HepG2 (cell line): Measurements from ENCODE around the gene OGFR. TPM values are rescaled to one million over a fixed set of nuclear protein-coding genes. Genes with fewer than 3 reads are reported as not detected.

Source experiments
- ARID5B ChIP-seq: IDR thresholded peaks from 2 replicates; pipeline ENCODE4 v1.4.0; 2020; ENCODE audit warnings: mild to moderate bottlenecking, missing genetic modification reagents
- ELF4 ChIP-seq: sonication (generic); formaldehyde crosslinking; IDR thresholded peaks from 2 replicates; pipeline ENCODE4 v1.5.0; 2020; ENCODE audit warnings: missing genetic modification reagents, mild to moderate bottlenecking, moderate library complexity, borderline replicate concordance
- ETV5 ChIP-seq: IDR thresholded peaks from 2 replicates; pipeline ENCODE4 v1.6.1; 2018; ENCODE audit warnings: missing biosample characterization, missing genetic modification reagents, inconsistent platforms, borderline replicate concordance
- MED1 ChIP-seq: sonication (generic); formaldehyde crosslinking; IDR thresholded peaks from 2 replicates; pipeline ENCODE4 v1.4.0; 2020; ENCODE audit warnings: missing genetic modification reagents
- NR2C2 ChIP-seq: sonication (generic); formaldehyde crosslinking; IDR thresholded peaks from 2 replicates; pipeline ENCODE4 v1.4.0; 2020; ENCODE audit warnings: missing genetic modification reagents, mild to moderate bottlenecking, moderate library complexity, borderline replicate concordance
- PRDM15 ChIP-seq: sonication (generic); formaldehyde crosslinking; IDR thresholded peaks from 2 replicates; pipeline ENCODE4 v1.4.0; 2020; ENCODE audit warnings: missing genetic modification reagents
- TEAD2 ChIP-seq: sonication (generic); formaldehyde crosslinking; IDR thresholded peaks from 2 replicates; pipeline ENCODE4 v1.9.0; 2021; ENCODE audit warnings: missing genetic modification reagents
- ZNF280B ChIP-seq: sonication (generic); formaldehyde crosslinking; IDR thresholded peaks from 2 replicates; pipeline ENCODE4 v1.5.0; 2020; ENCODE audit warnings: missing genetic modification reagents, mild to moderate bottlenecking, borderline replicate concordance
- ZNF33B ChIP-seq: sonication (generic); formaldehyde crosslinking; IDR thresholded peaks from 2 replicates; pipeline ENCODE4 v1.5.1; 2020; ENCODE audit warnings: mild to moderate bottlenecking, missing genetic modification reagents
- ZNF687 ChIP-seq: sonication (generic); formaldehyde crosslinking; IDR thresholded peaks from 2 replicates; pipeline ENCODE4 v1.5.1; 2020; ENCODE audit warnings: mild to moderate bottlenecking, missing genetic modification reagents, moderate library complexity
- polyA plus RNA-seq, 8 experiments: library from polyadenylated mRNA; depleted of rRNA in 3 of 8; stranded (reverse) in 7 of 8; unstranded in 1 of 8; fragments of >200 nt; fragmentation: Illumina TruSeq in 4 of 8; extraction: Trizol in 4 of 8; gene quantifications; 2 replicates each; pipeline versions ENCODE4 v1.2.1 to v1.2.3, GENCODE V29; 2011 to 2016; ENCODE audit warnings: low read depth in 4 of 8, missing spikeins in 1 of 8, mixed read lengths in 1 of 8; ENCODE audit not compliant: insufficient read depth in 1 of 8
- total RNA-seq, 5 experiments: library from RNA; depleted of rRNA; stranded (reverse); fragments of >200 nt; fragmentation: Illumina TruSeq; extraction: Trizol; gene quantifications; 2 replicates each; pipeline ENCODE4 v1.2.3, GENCODE V29; 2016; ENCODE audit warnings: low read depth in 1 of 5

The OGFR gene
- total and polyA plus RNA-seq, 2 of the 13 experiments (the other 11 are each of a cell fraction or from before 2014, with no cell fraction given) = 47.7 to 81.8 TPM

- TF ChIP-seq ZNF33B (CRISPR knock-in tag) = no peak
- peak; percentile 10; the same call in 1 of the 2 replicates for TF ChIP-seq ARID5B (CRISPR knock-in tag)
- TF ChIP-seq MED1 (CRISPR knock-in tag) = no peak; the same call in 1 of the 2 replicates
- TF ChIP-seq ZNF687 = no peak
- TF ChIP-seq NR2C2 (CRISPR knock-in tag) = no peak; the same call in 1 of the 2 replicates
- TF ChIP-seq TEAD2 (CRISPR knock-in tag) = no peak
- no peak for TF ChIP-seq PRDM15
- no peak for TF ChIP-seq ELF4 (CRISPR knock-in tag)
- TF ChIP-seq ZNF280B (CRISPR knock-in tag) = peak; percentile 10; the same call in 1 of the 2 replicates
- no peak for TF ChIP-seq ETV5 (CRISPR knock-in tag)
Observed at GRCh38 chr20:62815066-62815991, 10.7 kb downstream of the OGFR start (continued).
